B cell (primary cell): ENCODE results near the gene ZNF638. TPM values are rescaled to one million over a fixed set of nuclear protein-coding genes. Genes with fewer than 3 reads are reported as not detected.

Source experiments
- ATAC-seq: fragments of 200-7000 bp; cut with Tn5 transposase; one replicate; pipeline ENCODE4 v1.10.0; 2021; ENCODE audit warnings: low read depth, mild to moderate bottlenecking, moderate number of reproducible peaks, moderate library complexity
- CTCF ChIA-PET: fragments of 350-600 bp; sonication (Branson Sonifier 250); formaldehyde crosslinking; loops from one replicate; lab custom pipeline; 2021; ENCODE audit warnings: antibody characterized with exemption, inconsistent platforms; lab: Charles Lee
- POLR2A ChIA-PET: fragments of 350-600 bp; sonication (Branson Sonifier 250); formaldehyde crosslinking; loops from one replicate; lab custom pipeline; 2021; ENCODE audit warnings: antibody characterized with exemption; lab: Charles Lee
- DNase-seq: peaks from one replicate; pipeline ENCODE4 v3.0.0; 2013
- H2AFZ ChIP-seq: 2 replicates; pipeline ENCODE4 v1.6.1; 2012; ENCODE audit warnings: mild to moderate bottlenecking, low read depth, low read length; ENCODE audit not compliant: insufficient read depth, poor library complexity, severe bottlenecking
- H3K27ac ChIP-seq, 2 donors: 1 replicate in 1 of 2; 2 replicates in 1 of 2; pipeline ENCODE4 v1.5.1; 2012 to 2013; ENCODE audit warnings: low read length in 2 of 2, mild to moderate bottlenecking in 2 of 2, moderate library complexity in 1 of 2
- H3K27me3 ChIP-seq, 4 experiments: fragments of 200-600 bp in 1 of 4; sonication (generic) in 1 of 4; replicated peaks in 1 of 4; 1 replicate in 2 of 4; 2 replicates in 2 of 4; pipeline versions ENCODE4 v1.6.1 to v1.7.0; 2013 to 2016; ENCODE audit warnings: low read length in 3 of 4, mild to moderate bottlenecking in 2 of 4, mixed read lengths in 1 of 4, moderate library complexity in 1 of 4; ENCODE audit not compliant: insufficient read depth in 4 of 4, control insufficient read depth in 3 of 4; ENCODE audit errors: control extremely low read depth in 1 of 4
- H3K36me3 ChIP-seq, 2 experiments: replicated peaks in 1 of 2; 1 replicate in 1 of 2; 2 replicates in 1 of 2; pipeline versions ENCODE4 v1.6.1 to v1.7.1; 2013; ENCODE audit warnings: low read length in 1 of 2; ENCODE audit not compliant: insufficient read depth in 2 of 2, control insufficient read depth in 1 of 2; ENCODE audit errors: control extremely low read depth in 1 of 2, extremely low read depth in 1 of 2
- H3K4me1 ChIP-seq, 2 donors: fragments of 200-600 bp in 1 of 2; sonication (generic) in 1 of 2; 1 replicate in 1 of 2; 2 replicates in 1 of 2; pipeline versions ENCODE4 v1.5.1 to v1.6.1; 2013 to 2017; ENCODE audit warnings: low read length in 2 of 2; ENCODE audit not compliant: control insufficient read depth in 2 of 2, insufficient read depth in 2 of 2
- H3K4me2 ChIP-seq: replicated peaks from 2 replicates; pipeline ENCODE3; 2012; ENCODE audit warnings: mild to moderate bottlenecking, low read depth, low read length; ENCODE audit not compliant: poor library complexity, severe bottlenecking
- H3K4me3 ChIP-seq, 5 experiments: fragments of 200-600 bp in 1 of 5; sonication (generic) in 1 of 5; 1 replicate in 3 of 5; 2 replicates in 2 of 5; pipeline versions ENCODE4 v1.5.1 to v1.7.0; 2011 to 2016; ENCODE audit warnings: low read length in 4 of 5, mild to moderate bottlenecking in 4 of 5, low read depth in 2 of 5, control low read depth in 1 of 5, moderate library complexity in 1 of 5; ENCODE audit not compliant: insufficient read depth in 1 of 5; ENCODE audit errors: control extremely low read depth in 1 of 5, extremely low read depth in 1 of 5
- H3K79me2 ChIP-seq: fragments of 200-600 bp; sonication (generic); one replicate; pipeline ENCODE4 v1.6.0; 2016; ENCODE audit warnings: low read length; ENCODE audit not compliant: control insufficient read depth, insufficient read depth
- H3K9ac ChIP-seq: fragments of 200-600 bp; sonication (generic); 2 replicates; pipeline ENCODE4 v1.6.1; 2017; ENCODE audit warnings: mild to moderate bottlenecking, low read length, moderate library complexity
- H3K9me3 ChIP-seq, 3 donors: one replicate each; pipeline versions ENCODE4 v1.6.1 to v1.7.1; 2013; ENCODE audit warnings: low read length in 2 of 3; ENCODE audit not compliant: control insufficient read depth in 2 of 3, insufficient read depth in 1 of 3; ENCODE audit errors: control extremely low read depth in 1 of 3
- H4K20me1 ChIP-seq: 2 replicates; pipeline ENCODE4 v1.6.0; 2012; ENCODE audit warnings: mild to moderate bottlenecking, low read length; ENCODE audit not compliant: insufficient read depth, control insufficient read depth, poor library complexity, severe bottlenecking
- H3K27ac Mint-ChIP-seq: one replicate; pipeline ENCODE4 v1.8.0; 2021; ENCODE audit warnings: mixed read lengths
- H3K27me3 Mint-ChIP-seq: one replicate; pipeline ENCODE4 v1.8.0; 2021; ENCODE audit warnings: mixed read lengths
- H3K4me1 Mint-ChIP-seq: one replicate; pipeline ENCODE4 v1.8.0; 2021; ENCODE audit warnings: mixed read lengths
- H3K4me3 Mint-ChIP-seq: one replicate; pipeline ENCODE4 v1.8.0; 2021; ENCODE audit warnings: mixed read lengths
- H3K9me3 Mint-ChIP-seq: one replicate; pipeline ENCODE4 v1.8.0; 2022; ENCODE audit warnings: mixed read lengths; ENCODE audit not compliant: insufficient read depth
- CTCF ChIP-seq: fragments of 200-600 bp; IDR thresholded peaks from one replicate; pipeline ENCODE4 v1.8.0; 2022; ENCODE audit warnings: antibody characterized with exemption, mild to moderate bottlenecking
- EZH2 ChIP-seq: IDR thresholded peaks from 2 replicates; pipeline ENCODE4 v1.6.1; 2012; ENCODE audit warnings: borderline replicate concordance, low read depth, mild to moderate bottlenecking, moderate library complexity, low read length; ENCODE audit not compliant: insufficient read depth, poor library complexity, severe bottlenecking
- WGBS: methylation state at CpG from one replicate; pipeline ENCODE4 v1.1.5; 2013; ENCODE audit warnings: missing lambda C conversion rate; ENCODE audit not compliant: insufficient coverage; 5-methylcytosine and 5-hydroxymethylcytosine counted together
- intact Hi-C: fragments of 100-400 bp; cut with micrococcal nuclease; formaldehyde crosslinking; loops from one replicate; pipeline ENCODE4 v1.10.0; 2022
- polyA plus RNA-seq: library from polyadenylated mRNA; depleted of rRNA; stranded (reverse); fragments of >200 nt; gene quantifications from 2 replicates; pipeline ENCODE4 v1.2.3, GENCODE V29; 2012
- total RNA-seq, 2 donors: library from RNA; stranded (reverse); fragments of 120-200 nt in 1 of 2; gene quantifications; 1 replicate in 1 of 2; 2 replicates in 1 of 2; pipeline versions ENCODE4 v1.2.3 to v1.2.4, GENCODE V29; 2013 to 2022

Gene ZNF638
- total and polyA plus RNA-seq, 2 donors (not counting 1 experiment from before 2014, with no cell fraction given) = 60.1 to 221 TPM

GRCh38 chr2:71467180-71467815 is 135.7 kb downstream of the ZNF638 start:
- H3K27ac ChIP-seq = no peak overlapping the region
- no peaks in the 10 kb centered on the region for H3K36me3 ChIP-seq
- CTCF ChIA-PET = interaction anchor here (1.6 kb wide), 1 partner anchor 43 kb away, joined by 5 read pairs; no protein-coding TSS in a partner anchor
- TF ChIP-seq CTCF (no peak), EZH2 (no peak)
- H3K4me3 ChIP-seq = peak overlapping the region in 4 of 5 experiments; percentile 35 to 62 (median 53)
- Mint-ChIP-seq H3K27ac (no peak overlapping the region), H3K27me3 (peaks cover 37% of the 10 kb centered on the region), H3K4me3 (peak overlapping the region; percentile 85), H3K9me3 (no peaks in the 10 kb centered on the region), H3K4me1 (peaks cover 9% of the 10 kb centered on the region)
- H4K20me1 ChIP-seq = no peaks in the 10 kb centered on the region
- peaks cover 0 to 55% (median 26%) of the 10 kb centered on the region in 4 experiments for H3K27me3 ChIP-seq
- H3K4me2 ChIP-seq = peak overlapping the region; percentile 82
- WGBS = no CpG with 5 or more reads among the region's 7 CpGs
- peaks cover 0 to 22% (median 9%) of the 10 kb centered on the region in 3 donors for H3K9me3 ChIP-seq
- POLR2A ChIA-PET = interaction anchor here (1.0 kb wide), 1 partner anchor 240 kb away, joined by 12 read pairs; the partner anchor contains the start of gene PAIP2B
- H3K79me2 ChIP-seq = no peaks in the 10 kb centered on the region
- peak overlapping the region; percentile 65 for H3K9ac ChIP-seq
- no peak for ATAC-seq
- DNase-seq = no peak
- peak overlapping the region; percentile 56 for H2AFZ ChIP-seq
- intact Hi-C loops = no loop called here
- peaks cover 12 to 14% of the 10 kb centered on the region in 2 donors for H3K4me1 ChIP-seq
